Right lobe of liver (tissue), 4 donors: Measurements from ENCODE around the gene CTDSP2.

Source experiments
- POLR2A ChIP-seq: fragments of 450-650 bp; IDR thresholded peaks from one replicate; pipeline ENCODE4 v1.6.1; 2017; ENCODE audit warnings: antibody characterized with exemption, mild to moderate bottlenecking
- TF ChIP-seq, protein P1 (sequence below), 4 donors: fragments of 200-600 bp in 3 of 4; fragments of 450-650 bp in 1 of 4; IDR thresholded peaks; one replicate each; pipeline versions ENCODE4 v1.5.1 to v1.8.0; 2016 to 2022; ENCODE audit warnings: antibody characterized with exemption in 4 of 4, mild to moderate bottlenecking in 2 of 4
- donor health status: DM: no; HTN: no; CAD: no.
- donor health status: DM: no; HTN: no; CAD: no.
- donor health status: DM: no; HTN: yes; CAD: no.

DNA sequence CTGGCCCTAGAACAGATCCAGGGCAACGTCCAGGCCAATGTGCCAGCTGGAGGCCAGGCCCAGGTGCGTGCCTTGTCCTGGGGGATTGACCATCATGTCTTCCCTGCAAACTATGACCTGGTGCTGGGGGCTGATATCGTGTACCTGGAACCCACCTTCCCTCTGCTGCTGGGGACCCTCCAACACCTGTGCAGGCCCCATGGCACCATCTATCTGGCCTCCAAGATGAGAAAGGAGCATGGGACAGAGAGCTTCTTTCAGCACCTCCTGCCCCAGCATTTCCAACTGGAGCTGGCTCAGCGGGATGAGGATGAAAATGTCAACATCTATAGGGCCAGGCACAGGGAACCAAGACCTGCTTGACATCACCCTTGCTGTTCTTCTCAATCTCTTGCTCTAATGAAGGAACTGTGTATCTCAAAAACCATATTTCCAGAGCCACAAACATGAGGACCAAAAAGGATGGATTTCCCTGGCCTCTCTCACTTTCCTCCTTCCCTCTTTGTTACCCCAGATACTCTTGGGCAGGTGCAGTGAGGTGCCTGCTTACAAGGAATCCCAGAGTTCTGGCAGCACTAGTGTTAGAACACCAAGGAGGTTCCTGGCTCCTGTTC lies 66.1 kb downstream of the CTDSP2 start:
- TF ChIP-seq, protein P1, sequence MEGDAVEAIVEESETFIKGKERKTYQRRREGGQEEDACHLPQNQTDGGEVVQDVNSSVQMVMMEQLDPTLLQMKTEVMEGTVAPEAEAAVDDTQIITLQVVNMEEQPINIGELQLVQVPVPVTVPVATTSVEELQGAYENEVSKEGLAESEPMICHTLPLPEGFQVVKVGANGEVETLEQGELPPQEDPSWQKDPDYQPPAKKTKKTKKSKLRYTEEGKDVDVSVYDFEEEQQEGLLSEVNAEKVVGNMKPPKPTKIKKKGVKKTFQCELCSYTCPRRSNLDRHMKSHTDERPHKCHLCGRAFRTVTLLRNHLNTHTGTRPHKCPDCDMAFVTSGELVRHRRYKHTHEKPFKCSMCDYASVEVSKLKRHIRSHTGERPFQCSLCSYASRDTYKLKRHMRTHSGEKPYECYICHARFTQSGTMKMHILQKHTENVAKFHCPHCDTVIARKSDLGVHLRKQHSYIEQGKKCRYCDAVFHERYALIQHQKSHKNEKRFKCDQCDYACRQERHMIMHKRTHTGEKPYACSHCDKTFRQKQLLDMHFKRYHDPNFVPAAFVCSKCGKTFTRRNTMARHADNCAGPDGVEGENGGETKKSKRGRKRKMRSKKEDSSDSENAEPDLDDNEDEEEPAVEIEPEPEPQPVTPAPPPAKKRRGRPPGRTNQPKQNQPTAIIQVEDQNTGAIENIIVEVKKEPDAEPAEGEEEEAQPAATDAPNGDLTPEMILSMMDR (IDR thresholded peaks at IDR 0.05) = no peak
- no peak for TF ChIP-seq POLR2A
